WI38 (cell line): ENCODE data around the gene MACO1.
"Not testable (repeated sequence)": the region's sequence is repeated elsewhere in the genome, so short reads cannot be mapped to it uniquely, and the experiment has no call there.

Experiments used
- H3K4me3 ChIP-seq: 2 replicates; pipeline ENCODE4 v1.5.1; 2011; ENCODE audit warnings: low read depth, mild to moderate bottlenecking, control low read depth, low read length
- CTCF ChIP-seq: IDR thresholded peaks from 2 replicates; pipeline ENCODE4 v1.5.1; 2012; ENCODE audit warnings: low read depth, mild to moderate bottlenecking, control low read depth, low read length

MACO1 gene

GRCh38 chr1:25430073-25430966 is at the start of gene MACO1:
Gene MACO1, plus strand, starts transcription at chr1:25430897. Its CDS starts 202 bp downstream, at chr1:25431099.
- TF ChIP-seq CTCF, result no peak

GRCh38 chr1:25382543-25382942 is 48.2 kb upstream of the MACO1 start:
- H3K4me3 ChIP-seq, result not testable (repeated sequence)

More at GRCh38 chr1:25430073-25430966, at the start of gene MACO1:
- peak within 1 kb of the TSS; percentile 80 for H3K4me3 ChIP-seq

GRCh38 chr1:25383090-25383489 is 47.6 kb upstream of the MACO1 start:
- H3K4me3 ChIP-seq, result not testable (repeated sequence)

- not testable (repeated sequence) for H3K4me3 ChIP-seq
These were observed 46.8 kb upstream of the MACO1 start for GRCh38 chr1:25383875-25384274.

- H3K4me3 ChIP-seq, result not testable (repeated sequence)
These were observed 43.6 kb upstream of the MACO1 start for GRCh38 chr1:25387096-25387495.

- not testable (repeated sequence) for H3K4me3 ChIP-seq
These were observed 42.0 kb upstream of the MACO1 start for GRCh38 chr1:25388691-25389090.

GRCh38 chr1:25389721-25390120 is 41.0 kb upstream of the MACO1 start:
- not testable (repeated sequence) for H3K4me3 ChIP-seq

GRCh38 chr1:25392841-25393240 is 37.9 kb upstream of the MACO1 start:
- TF ChIP-seq CTCF, result no peak
- H3K4me3 ChIP-seq, result no peak overlapping the region

- not testable (repeated sequence) for H3K4me3 ChIP-seq
These were observed 33.1 kb upstream of the MACO1 start for GRCh38 chr1:25397549-25397948.

- H3K4me3 ChIP-seq, result not testable (repeated sequence)
These were observed 32.6 kb upstream of the MACO1 start for GRCh38 chr1:25398079-25398478.

- TF ChIP-seq CTCF, result peak; percentile 19; the same call in 1 of the 2 replicates
- H3K4me3 ChIP-seq, result not testable (repeated sequence)
These were observed 27.5 kb upstream of the MACO1 start for GRCh38 chr1:25402947-25403803.

- not testable (repeated sequence) for H3K4me3 ChIP-seq
These were observed 24.9 kb upstream of the MACO1 start for GRCh38 chr1:25405731-25406305.

GRCh38 chr1:25409641-25410427 is 20.9 kb upstream of the MACO1 start:
- not testable (repeated sequence) for H3K4me3 ChIP-seq

GRCh38 chr1:25412872-25413623 is 17.6 kb upstream of the MACO1 start:
- H3K4me3 ChIP-seq, result not testable (repeated sequence)

- H3K4me3 ChIP-seq, result not testable (repeated sequence)
These were observed 16.5 kb upstream of the MACO1 start for GRCh38 chr1:25414157-25414556.
